ENCODE results near the gene SURF6.

SURF6 gene

DNA sequence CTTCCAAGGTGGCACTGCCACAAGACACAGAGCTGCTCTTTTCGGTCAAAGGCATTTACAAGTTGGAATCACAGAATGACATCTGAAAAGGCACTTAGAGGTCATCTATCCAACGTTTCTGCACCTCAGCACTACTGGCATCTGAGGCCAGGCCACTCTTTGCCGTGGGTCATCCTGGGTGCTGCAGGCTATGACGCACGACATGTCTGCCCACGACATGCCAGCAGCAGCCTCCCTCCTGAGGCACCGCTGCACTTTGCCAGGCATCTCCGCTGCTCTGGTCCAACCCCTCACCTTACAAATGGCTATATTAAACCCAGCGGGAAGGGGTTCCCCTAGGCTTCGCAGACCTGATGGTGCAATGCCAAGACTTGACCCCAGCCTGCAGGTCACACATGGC is 31.8 kb upstream of the SURF6 start:
- no peak for DNase-seq

GRCh38 chr9:133367221-133367620 is 31.2 kb upstream of the SURF6 start:
- no peak for DNase-seq

- DNase-seq, result no peak
These were observed 30.4 kb upstream of the SURF6 start for GRCh38 chr9:133366435-133366834.

DNA sequence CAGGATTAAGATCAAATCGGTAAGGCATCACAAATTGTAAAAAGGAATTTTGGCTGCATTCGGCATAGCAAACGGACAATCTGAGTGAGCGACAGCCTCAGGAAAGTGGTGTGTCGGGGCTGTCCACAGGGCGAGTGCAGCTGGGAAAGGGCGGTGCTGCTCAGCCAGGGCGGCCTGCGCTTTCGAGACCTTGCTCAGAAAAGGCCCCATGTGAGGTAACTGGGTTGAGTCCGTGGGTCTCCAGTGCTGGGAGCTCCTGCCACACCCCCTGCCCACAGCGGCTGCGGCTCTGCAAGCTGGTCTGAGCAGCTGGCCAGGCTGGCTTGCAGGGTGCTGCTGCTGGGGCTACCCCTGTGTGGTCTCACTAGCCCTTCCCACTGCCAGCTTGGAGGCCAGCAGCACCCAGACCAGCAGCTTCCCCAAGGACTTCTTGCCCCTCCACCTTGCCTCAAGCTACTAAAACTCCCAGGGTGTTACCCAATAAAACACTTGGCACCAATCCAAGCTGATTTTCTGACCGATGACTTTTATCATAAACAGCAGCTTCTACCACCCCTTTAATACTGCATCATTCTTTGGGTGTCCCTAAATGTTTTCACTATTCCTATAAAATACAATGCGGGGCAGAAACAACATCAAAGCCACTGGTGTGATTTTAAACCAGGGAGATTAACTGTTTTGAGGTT is 26.5 kb upstream of the SURF6 start:
- no peak for DNase-seq

DNA sequence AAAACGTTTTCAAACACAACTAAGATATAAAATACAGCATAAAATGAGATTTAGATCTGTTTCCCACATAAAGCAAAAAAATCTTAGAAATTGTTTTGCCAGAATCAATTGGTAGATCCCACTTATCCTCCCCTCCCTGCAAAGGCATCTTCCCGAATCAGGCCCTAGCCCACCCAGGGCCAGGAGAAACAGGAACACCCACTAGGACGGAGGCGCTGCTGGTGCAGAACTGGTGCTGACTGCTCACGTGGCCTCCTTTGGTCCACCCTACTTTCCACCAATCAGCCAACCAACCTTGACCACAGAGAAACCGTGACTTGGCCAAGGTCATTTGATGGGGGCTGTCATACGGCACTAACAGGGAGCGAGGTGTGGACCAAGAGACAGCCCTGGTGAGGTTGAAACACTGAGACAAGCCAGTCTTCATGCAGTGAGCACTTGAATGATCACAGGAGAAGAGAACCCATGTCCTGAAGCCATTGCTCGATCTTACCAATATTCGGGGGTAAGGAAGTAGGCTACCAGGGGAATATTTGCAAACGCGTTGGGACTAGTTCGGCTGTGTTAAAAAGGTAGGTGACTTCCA is 25.6 kb upstream of the SURF6 start:
- no peak for DNase-seq

DNA sequence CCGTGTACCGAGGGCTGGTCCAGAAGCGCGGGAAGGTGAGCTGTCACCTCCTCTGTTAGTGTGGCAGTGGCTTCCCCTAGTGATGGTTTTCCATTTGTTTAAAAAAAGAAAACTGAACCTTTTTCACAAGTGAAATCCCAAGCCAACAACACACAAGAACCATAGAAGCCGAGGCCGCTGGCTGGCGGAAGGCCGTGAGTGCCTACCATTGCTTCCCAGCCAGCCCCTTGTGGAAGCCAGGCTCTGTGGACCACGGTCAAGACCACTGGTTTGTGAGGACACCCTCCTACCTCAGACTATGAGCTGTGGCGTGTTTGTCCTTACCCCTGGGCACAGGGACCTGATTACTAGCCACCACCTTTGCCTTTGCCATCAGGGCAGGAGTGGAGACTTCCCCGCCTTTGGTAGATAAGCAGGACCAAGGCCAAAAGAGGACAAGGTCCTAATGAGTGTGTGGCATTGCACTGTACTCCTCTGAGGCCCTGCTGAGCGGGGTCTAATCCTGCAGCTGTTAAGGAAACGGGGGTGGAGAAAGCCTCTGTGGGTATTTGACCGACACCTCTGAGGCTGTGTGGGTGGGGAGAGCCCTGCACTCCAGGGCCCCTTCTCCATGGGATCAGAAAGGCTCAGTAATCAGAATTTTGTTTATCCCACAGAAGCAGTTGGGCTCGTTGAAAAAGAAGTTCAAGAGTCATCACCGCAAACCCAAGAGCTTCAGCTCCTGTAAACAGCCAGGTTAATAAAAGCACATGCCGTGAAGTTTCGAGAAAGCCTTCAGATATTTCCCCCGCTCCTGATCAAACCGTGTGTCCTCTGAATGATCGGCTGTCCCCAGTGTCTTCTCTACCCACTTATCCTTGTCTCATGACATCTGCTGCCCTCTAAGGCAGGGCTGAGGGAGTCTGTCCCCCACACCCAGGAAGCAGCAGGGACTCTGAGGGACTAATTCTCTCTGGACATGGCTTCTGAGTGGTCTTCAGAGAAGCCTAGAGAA is 24.7 kb upstream of the SURF6 start:
- DNase-seq, result no peak

DNA sequence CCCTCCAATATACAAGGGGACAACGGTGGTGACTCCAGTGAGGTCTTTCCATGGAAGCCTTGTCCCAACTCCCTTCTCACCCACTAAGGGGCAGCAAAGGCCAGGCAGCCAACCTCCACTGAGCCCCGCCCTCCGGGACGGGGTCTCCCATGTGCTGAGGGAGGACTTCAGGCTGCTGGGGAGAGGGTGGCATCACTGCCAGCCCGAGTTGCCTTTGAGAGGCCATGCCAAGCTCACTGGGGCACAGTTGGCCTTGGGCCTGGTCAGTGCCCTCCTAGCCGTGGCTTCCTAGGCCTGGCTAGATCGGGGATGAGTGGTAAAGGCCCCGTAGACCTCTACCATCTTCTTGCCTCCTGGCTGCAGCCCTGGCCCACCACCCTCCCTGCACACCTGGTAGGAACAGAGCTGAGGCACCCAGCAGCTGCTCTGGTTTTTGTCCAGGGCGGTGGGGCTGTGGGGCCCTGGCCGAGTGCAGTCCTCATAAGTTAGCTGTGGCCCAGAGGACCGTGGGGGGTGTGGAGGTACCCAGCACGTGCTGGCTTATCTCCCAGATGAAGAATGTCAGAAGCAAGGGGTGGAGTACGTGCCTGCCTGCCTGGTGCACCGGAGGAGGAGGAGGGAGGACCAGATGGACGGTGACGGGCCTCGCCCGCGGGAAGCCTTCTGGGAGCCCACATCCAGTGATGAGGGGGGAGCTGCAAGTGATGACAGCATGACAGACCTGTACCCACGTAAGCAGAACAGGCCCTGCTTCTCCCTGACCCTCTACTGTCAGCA is 23.6 kb upstream of the SURF6 start:
- no peak for DNase-seq

DNA sequence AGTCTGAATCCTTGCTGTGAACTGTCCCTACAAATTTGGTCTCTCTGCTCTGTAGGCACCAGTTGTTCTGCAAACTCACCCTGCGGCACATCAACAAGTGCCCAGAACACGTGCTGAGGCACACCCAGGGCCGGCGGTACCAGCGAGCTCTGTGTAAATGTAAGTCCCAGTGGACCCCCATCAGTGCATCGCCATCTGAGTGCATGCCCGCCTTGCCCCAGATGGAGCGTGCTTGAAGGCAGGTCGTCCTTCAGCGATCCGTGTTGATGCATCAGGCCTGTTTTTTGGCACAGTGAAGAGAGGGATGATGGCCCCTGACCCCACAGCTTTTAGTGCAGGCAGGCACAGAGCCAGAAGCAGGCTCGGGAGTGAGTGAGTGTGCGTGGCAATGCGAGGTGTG is 21.7 kb upstream of the SURF6 start:
- no peak for DNase-seq

DNA sequence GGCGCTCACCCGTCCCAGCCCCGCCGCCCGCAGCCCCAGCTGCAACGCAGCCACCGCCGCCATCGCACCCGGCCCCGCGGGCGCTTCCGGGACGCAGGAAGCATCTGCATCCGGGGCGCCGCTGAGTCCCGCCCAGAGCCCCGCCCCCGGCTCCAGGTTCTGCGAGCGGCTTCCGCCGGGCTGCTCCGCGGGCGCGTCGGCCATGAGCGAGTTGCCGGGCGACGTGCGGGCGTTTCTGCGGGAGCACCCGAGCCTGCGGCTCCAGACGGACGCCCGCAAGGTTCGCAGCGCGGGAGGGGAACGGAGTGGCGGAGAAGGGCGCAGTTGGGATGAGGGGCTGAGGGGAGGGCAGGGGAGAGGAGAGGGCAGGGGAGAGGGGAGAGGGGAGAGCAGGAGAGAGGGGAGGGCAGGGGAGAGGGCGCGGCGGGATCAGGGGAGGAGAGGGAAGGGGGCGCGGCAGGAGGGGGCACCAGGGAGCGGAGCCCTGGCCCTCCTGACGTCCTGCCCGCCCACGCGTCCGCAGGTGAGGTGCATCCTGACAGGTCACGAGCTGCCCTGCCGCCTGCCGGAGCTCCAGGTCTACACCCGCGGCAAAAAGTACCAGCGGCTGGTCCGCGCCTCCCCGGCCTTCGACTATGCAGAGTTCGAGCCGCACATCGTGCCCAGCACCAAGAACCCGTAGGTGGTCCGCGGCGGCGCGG is 20.6 kb upstream of the SURF6 start, which contains the start of the genes SURF1 and SURF2:
Gene SURF1, minus strand, starts transcription at position 97 of the 701 bp plus-strand sequence. Its CDS starts 34 bp downstream, at position 63.
Gene SURF2, plus strand, starts transcription at position 160 of the 701 bp plus-strand sequence. Its CDS starts 43 bp downstream, at position 203.
- peak; percentile 85 for DNase-seq

GRCh38 chr9:133355881-133356357 is 19.9 kb upstream of the SURF6 start:
- DNase-seq, result no peak

GRCh38 chr9:133354766-133355165 is 18.8 kb upstream of the SURF6 start:
- no peak for DNase-seq

DNA sequence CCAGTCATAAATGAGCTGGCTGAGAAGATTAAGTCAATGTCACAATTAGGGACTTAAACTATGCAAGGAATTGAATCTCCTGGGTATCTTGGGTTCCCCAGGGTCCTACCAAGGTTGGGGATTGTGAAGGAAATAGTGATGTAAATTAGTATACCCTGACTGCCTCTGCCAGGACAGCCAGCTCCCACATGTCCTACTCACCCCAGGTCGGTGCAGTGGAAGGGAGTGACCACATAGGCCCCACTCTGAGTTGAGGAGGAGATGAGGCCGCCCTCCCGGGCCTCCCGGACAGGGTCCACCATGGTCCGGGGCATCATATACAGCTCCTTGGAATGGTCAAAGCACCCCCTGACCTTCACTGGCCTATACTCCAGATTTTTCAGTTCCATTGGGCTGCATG is 17.6 kb upstream of the SURF6 start:
- DNase-seq, result no peak

DNA sequence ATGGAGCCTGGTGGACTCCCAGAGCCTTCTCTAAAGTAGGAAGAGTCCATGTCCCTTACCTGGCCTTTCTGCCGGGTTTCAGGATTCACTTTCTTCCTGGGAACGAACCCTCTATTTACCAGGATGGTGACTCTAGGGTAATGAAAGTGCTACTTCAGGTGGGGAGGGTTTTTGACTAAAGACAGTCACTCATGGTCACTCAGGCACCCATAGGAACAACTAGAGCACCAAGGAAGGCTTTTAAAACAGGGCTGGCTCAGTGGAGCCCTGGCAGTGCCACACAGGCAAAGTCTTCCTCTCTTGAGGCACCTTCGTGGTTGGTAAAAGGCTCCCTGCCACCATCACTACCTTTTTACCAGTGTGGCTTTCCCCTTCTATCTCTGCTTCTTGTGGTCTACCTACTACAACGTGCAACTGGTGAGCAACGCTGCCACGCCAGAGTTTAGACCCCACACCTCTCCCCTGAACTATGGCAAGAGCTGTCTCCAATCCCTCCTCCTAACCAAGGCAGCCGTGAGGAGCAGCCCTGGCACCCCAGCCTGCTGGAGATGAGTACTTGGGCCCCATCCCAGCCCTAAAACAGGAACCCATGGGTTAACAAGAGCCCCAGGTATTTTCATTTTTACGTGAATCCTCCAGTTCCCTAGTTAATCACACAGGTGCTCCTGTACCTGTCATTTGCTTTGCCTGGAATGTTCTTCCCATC is 16.8 kb upstream of the SURF6 start:
- DNase-seq, result no peak

GRCh38 chr9:133351908-133352634 is 16.1 kb upstream of the SURF6 start:
- no peak for DNase-seq

- no peak for DNase-seq
These were observed 15.5 kb upstream of the SURF6 start for GRCh38 chr9:133351526-133351907.

- DNase-seq, result no peak
These were observed 14.1 kb upstream of the SURF6 start for GRCh38 chr9:133349965-133350616.

DNA sequence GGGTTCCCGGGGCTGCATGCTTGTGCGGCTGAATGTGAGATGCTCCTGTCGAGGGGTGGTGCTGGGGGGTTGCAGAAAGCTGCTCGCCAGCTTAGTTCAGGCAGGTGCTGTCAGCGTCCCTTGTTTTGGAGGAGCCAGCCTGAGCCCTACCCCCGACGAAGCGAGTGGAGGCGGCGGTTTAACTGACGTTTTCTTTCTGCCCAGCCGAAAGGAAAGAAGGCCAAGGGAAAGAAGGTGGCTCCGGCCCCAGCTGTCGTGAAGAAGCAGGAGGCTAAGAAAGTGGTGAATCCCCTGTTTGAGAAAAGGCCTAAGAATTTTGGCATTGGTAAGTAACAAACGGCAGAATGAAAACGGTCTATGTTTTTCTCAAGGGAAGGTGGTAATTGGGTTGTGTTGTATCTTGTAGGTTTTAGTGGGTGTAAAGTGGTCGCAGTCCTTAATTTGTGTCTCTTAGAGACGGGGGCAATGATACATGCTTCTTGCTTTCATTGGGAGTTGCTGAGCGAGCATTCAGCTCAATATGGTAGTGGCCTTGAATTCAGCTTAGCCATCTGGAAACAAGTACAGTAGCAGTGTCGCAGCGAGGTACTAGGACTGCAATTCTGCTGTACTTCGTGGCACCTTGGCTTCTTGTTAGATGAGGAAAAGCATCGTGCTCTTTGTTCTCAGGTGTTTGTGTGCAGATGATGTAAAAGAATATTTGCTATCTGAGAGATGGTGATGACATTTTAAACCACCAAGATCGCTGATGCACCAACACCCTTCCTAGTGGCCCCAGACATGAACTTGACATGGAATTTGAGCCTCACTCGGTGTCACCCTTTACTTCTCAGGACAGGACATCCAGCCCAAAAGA is 13.0 kb upstream of the SURF6 start:
- no peak for DNase-seq

DNA sequence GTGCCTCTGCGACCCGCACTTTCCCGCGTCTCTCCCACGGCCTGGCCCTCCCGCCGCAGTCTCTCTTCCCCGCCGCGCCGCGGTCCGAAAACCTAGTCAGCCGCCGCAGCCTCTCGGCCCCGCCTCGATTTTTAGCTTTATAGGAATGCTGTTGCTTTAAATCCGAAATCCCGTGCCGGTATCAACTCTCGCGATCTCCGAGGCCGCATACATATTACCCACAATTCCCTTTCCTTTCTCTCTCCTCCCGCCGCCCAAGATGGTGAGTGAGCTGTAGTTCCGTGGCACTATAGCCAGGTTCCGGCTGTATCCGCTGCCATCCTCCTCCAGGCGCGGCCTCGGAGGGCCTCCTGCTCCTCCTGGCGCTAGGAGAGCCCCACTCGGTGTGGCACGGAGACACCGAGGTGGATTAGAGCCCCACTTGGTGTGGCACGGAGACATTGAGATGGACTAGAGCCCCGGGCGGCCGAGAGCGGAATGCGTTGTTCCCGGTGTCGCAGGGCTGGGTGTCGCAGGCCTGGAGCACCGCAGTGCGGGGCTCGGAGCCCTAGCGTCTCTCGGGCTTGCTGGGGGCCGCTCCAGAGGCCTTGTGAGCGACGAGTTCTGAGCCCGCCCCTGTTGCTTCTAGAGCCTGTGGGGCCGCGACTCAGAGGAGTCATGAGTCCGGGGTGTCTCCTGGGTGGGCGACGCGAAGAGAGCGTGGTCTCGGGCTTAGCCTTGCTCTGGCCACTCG is 12.2 kb upstream of the SURF6 start, which contains the start of the genes MED22 and RPL7A:
Gene MED22, minus strand, starts transcription at position 147 of the 733 bp plus-strand sequence. CDS start 1,469 bp downstream, outside the sequence.
Gene RPL7A, plus strand, starts transcription at position 234 of the 733 bp plus-strand sequence. Its CDS starts 26 bp downstream, at position 260.
- peak; percentile 94 for DNase-seq

Measured in midbrain (tissue), 1 donor.